ENCODE measurements around the gene GPC1. TPM values are rescaled to one million over a fixed set of nuclear protein-coding genes. Genes with fewer than 3 reads are reported as not detected.
A peak's percentile ranks its signal among the peaks of the same experiment; 100 is the strongest.

The GPC1 gene
- total RNA-seq, 4 donors from 2014 or later: 4.4 to 18.2 (median 7.1) TPM

DNA sequence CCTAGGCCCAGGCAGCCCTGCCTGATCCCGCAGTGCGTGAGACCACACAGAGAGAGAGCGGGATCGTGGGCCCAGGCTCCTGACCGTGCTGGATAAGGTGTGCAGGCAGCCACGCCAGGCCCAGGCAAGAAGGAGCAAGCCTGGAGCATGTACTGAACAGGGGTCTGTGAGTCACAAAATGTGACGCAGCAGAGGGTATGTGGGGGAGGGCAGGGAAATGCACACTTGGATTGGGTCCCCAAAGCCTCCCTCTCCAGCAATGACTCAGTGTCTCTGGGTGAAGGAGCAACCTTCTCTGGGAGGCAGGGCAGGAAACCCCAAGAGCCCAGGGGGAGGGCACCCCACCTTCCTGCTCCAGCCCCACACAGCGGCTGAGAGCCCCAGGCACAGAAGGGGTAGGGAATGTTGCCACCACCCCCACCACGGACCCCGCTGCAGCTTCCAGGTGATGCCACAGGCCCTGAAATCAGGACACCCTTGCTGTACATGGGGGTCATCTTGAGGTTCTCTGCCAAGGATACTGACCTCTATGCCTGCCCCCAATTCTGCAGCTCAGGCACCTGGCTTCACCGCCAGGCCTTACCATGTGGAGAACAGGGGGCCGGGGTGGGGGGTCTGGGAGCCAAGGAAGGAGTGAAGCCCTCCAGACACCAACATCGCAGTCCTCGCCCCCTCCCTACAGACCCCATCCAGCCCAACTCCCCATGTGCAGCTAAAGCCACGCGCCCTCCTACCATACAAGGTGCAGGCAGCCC lies 1.3 kb upstream of the GPC1 start:
- peak overlapping the region; percentile 69 to 88 (median 81) for H3K27ac ChIP-seq
- H3K4me3 ChIP-seq: peak overlapping the region in 3 of 4 donors; percentile 71 to 92 (median 82)
- peak in 1 of 3 donors; percentile 49 for DNase-seq

DNA sequence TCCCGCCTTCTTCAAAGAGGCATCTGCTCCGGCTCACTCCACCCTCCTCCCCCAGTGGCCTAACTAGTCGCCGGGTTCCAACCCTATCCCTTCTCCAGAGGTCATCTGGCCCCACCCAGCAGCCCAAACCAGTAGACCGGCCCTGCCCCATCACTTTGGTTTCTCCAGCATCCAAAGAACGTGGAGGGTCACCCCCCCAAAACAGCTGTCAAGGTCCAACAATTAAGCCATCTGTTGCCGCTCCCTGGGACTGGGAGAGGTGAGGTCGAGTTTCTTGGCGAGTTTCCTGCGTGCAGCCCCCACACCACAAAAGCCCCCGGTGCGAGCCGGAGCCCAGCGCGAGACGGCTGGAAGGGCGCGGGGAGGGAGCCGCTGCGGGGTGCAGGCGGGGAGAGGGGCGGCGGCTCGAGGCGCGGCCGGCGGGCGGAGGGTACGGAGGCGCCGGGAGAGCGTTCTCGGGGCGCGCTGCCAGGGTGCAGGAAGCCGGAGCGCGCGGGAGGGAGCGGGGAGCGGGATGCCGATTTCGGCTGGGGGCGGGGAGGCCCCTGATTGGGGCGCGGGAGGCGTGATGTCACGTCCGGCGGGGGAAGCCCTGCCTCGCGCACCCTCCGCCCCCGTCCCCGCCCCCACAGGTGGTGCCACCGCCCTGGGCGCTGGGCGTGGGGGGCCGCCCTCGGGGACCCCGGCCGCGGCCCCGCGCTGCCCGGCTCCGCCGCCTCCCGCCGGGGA lies 571 bp upstream of the GPC1 start:
- no peaks in the 10 kb centered on the region for H3K9me3 ChIP-seq
- DNase-seq: peak; percentile 84 to 95 (median 89)
- peak overlapping the region; percentile 69 to 88 (median 81) for H3K27ac ChIP-seq
- no peak for TF ChIP-seq POLR2A (IDR thresholded peaks at IDR 0.05)
- TF ChIP-seq, protein P1, sequence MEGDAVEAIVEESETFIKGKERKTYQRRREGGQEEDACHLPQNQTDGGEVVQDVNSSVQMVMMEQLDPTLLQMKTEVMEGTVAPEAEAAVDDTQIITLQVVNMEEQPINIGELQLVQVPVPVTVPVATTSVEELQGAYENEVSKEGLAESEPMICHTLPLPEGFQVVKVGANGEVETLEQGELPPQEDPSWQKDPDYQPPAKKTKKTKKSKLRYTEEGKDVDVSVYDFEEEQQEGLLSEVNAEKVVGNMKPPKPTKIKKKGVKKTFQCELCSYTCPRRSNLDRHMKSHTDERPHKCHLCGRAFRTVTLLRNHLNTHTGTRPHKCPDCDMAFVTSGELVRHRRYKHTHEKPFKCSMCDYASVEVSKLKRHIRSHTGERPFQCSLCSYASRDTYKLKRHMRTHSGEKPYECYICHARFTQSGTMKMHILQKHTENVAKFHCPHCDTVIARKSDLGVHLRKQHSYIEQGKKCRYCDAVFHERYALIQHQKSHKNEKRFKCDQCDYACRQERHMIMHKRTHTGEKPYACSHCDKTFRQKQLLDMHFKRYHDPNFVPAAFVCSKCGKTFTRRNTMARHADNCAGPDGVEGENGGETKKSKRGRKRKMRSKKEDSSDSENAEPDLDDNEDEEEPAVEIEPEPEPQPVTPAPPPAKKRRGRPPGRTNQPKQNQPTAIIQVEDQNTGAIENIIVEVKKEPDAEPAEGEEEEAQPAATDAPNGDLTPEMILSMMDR (IDR thresholded peaks at IDR 0.05): no peak
- H3K27me3 ChIP-seq: peaks cover 0 to 7% of the 10 kb centered on the region in 2 donors
- peak overlapping the region; percentile 60 to 92 (median 76) for H3K4me3 ChIP-seq
- H3K36me3 ChIP-seq: no peaks in the 10 kb centered on the region
- peaks cover 3 to 30% (median 8%) of the 10 kb centered on the region in 4 donors for H3K4me1 ChIP-seq

More for the DNA sequence above, 1.3 kb upstream of the GPC1 start:
- Histone ChIP-seq H3K36me3 (no peaks in the 10 kb centered on the region), H3K27me3 (peaks cover 0 to 7% of the 10 kb centered on the region in 2 donors), H3K9me3 (no peaks in the 10 kb centered on the region), H3K4me1 (peaks cover 3 to 30% (median 8%) of the 10 kb centered on the region in 4 donors)
- TF ChIP-seq, protein P1 (IDR thresholded peaks at IDR 0.05): no peak

DNA sequence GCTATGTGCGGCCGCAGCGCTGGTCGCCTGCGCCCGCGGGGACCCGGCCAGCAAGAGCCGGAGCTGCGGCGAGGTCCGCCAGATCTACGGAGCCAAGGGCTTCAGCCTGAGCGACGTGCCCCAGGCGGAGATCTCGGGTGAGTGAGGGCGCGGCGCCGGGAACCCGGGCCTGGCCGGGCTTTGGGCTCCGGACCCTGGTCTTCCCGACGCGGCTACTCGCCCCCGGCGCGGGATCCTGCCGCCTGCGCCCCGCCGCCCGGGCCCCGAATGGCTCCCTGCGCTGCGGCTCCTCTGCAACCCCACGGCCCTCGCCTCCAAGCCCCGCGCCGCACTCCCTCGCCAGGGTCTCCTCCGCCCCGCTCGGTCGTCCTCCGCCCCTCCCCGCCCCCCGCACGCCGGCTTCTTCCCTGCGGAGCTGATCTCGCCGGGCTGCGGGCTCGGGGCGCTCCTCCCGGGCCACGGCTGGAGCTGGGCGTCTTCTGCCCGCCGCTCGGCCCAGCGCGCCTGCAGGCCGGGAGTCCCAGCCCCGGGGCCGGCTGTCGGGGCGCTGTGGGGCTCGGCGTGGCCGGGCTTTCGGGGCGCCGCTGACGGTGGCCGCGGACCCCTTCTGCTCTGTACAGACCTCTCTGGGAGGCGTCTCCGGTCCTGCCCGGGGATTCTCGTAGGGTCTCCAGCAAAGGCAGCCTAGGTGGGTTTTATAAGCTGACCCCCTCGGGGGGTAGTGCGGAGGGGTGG lies 652 bp downstream of the GPC1 start:
- peak overlapping the region; percentile 69 to 88 (median 81) for H3K27ac ChIP-seq
- TF ChIP-seq POLR2A (IDR thresholded peaks at IDR 0.05): no peak
- TF ChIP-seq, protein P1 (IDR thresholded peaks at IDR 0.05): no peak

DNA sequence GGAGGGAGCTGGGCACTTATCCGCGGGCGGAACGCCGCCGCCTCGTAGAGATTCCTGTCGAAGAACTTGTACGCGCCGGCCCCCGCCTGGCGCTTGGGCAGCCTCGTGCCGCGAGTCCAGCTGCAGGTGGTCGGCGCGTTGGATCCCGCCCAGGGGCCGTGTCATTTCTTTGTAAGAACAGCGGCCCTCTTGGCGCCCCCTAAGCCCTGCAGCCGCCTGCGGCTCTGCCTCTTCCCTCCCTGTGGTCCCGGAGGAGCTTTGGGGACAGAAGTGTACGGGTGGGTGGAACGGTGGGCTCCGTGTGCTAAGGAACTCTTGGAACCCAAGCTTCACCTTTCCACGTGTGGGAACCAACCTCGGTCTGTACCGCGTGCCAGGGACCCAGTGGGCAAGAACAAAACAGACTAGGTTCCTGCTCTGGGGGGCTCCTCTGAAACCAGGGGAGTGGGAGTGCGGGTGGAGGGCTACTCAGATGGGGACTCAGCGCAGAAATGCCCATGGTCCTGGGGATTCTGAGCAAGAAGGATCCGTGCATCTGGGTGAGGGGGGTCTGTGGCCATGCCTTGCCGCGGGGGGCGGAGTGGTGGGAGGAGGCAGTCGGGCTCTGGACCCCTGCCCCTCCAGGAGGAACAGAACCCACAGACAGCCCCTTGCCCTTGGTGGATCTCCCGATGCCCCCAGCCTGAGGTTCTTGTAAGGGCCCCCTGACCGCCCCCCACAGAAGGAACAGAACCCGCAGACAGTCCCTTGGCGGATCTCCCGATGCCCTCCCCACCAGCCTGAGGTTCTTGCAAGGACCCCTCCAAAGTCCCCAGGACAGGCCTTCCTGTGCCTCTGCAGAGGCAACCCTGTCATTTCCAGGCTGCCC lies 1.5 kb downstream of the GPC1 start:
- TF ChIP-seq, protein P1 (IDR thresholded peaks at IDR 0.05): no peak
- TF ChIP-seq POLR2A (IDR thresholded peaks at IDR 0.05): no peak
- Histone ChIP-seq H3K27me3 (peaks cover 0 to 7% of the 10 kb centered on the region in 2 donors), H3K4me1 (peaks cover 3 to 30% (median 8%) of the 10 kb centered on the region in 4 donors), H3K27ac (peak overlapping the region in 1 of 4 donors; percentile 86), H3K36me3 (no peaks in the 10 kb centered on the region), H3K9me3 (no peaks in the 10 kb centered on the region), H3K4me3 (peak overlapping the region; percentile 60 to 92 (median 76))
- peak in 1 of 3 donors; percentile 47 for DNase-seq

More for the DNA sequence above, 652 bp downstream of the GPC1 start:
- peaks cover 0 to 7% of the 10 kb centered on the region in 2 donors for H3K27me3 ChIP-seq
- no peaks in the 10 kb centered on the region for H3K9me3 ChIP-seq
- peaks cover 3 to 30% (median 8%) of the 10 kb centered on the region in 4 donors for H3K4me1 ChIP-seq
- H3K36me3 ChIP-seq: no peaks in the 10 kb centered on the region
- DNase-seq: peak in 1 of 3 donors; percentile 57
- H3K4me3 ChIP-seq: peak overlapping the region; percentile 60 to 92 (median 76)

All from Peyer's patch (tissue), 4 donors.